Amniotic epithelial cell (primary cell): Measurements from ENCODE around the gene DDX39B.
A peak's percentile ranks its signal among the peaks of the same experiment; 100 is the strongest.
"Not testable (repeated sequence)": the region's sequence is repeated elsewhere in the genome, so short reads cannot be mapped to it uniquely, and the experiment has no call there.

Source experiments
- DNase-seq: peaks from one replicate; pipeline ENCODE4 v3.0.0-alpha.2; 2010; ENCODE audit warnings: low read depth

Gene DDX39B

DNA sequence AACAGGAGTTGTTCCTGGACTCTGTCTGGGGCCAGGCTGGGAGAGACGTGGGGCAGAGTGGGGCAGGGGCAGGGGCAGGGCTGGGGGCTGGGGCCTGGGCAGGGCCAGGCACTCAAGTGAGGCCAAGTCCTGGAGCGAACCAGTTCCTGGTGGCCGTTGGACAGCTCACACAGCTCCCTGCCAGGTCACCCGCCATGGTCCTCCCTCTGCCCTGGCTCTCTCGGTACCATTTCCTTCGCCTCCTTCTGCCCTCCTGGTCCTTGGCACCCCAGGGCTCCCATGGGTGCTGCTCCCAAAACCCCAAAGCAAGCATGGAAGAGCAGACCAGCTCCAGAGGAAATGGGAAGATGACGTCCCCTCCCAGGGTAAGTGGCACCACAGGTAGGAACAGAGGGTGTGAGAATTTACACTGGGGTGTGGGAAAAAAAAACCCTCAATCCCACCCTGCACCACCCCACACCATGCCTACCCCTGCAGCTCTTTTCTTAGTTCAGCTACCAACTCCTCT is 12.9 kb downstream of the DDX39B start, which contains the start of gene MCCD1:
Gene MCCD1, plus strand, starts transcription at position 142 of the 508 bp plus-strand sequence. Its CDS starts 53 bp downstream, at position 195.
- no peak for DNase-seq

- DNase-seq = peak; percentile 23
Measured at GRCh38 chr6:31528307-31528777, 13.5 kb downstream of the DDX39B start.

DNA sequence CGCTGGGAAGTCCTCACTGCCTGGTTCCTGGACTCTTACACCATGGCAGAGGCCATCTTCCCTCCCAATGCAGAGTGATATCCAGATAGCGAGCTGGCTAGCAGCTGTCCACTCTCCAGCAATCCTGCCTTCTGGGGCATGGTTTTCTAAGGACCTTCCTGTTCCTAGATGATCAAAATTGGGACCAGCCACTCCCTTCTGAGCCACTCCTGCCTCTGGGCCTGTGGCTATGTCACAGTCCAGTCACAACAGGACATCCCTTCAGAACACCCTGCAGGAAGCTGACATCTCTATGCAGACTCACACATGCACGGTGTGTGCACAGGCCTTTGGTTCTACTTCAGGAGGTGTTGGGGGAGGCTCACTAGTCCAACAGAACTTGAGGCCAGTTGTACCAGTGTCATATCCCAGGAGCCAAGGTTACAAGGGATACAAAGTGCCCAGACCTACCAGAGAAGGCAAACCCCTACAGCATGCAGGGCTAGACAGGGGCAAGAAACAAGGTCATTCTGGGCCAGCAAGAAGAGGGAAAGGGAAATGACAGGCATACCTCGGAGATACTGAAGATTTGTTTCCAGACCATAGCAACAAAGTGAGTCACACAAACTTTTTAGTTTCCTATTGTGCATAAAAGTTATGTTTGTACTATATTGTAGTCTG is 15.7 kb downstream of the DDX39B start:
- DNase-seq = peak; percentile 65

- DNase-seq = no peak
Measured at GRCh38 chr6:31525553-31525931, 16.3 kb downstream of the DDX39B start.

DNA sequence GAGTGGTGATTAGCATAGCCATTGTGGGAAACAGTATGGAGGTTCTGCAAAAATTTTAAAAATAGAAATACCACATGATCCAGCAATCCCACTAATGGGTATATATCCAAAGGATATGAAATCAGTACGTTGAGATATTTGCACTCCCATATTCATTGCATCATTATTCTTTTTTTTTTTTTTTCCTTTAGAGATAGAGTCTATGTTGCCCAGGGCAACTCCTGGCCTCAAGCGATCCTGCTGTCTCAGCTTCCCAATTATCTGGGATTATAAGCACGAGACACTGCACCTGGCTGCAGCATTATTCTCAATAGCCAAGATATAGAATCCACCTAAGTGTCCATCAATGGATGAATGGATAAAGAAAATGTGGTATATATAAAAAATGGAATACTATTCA is 20.0 kb downstream of the DDX39B start:
- no peak for DNase-seq

- no peak for DNase-seq
Measured at GRCh38 chr6:31513456-31514165, 28.2 kb downstream of the DDX39B start.

GRCh38 chr6:31510007-31510406 is 31.8 kb downstream of the DDX39B start:
- DNase-seq = no peak

DNA sequence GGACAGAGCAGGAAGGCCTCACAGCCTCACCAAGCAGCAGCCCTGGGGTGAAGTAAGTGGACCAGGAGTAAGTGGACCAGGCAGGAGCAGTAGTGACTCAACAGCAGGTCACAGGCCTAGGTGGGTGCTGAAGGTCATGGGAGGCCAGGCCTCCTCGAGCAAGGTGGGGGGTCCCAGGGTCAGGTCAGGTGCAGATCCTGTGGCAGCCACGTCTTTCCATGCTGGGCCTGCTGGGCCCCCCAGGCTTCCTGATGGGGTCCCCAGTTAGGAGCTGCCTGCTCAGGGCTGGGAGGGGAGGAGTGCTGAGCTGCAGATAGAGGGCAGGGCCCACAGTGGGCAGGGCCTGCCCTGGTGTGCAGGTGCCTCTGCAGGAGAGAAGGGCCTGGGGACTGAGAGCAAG is 32.8 kb downstream of the DDX39B start:
- DNase-seq = not testable (repeated sequence)

GRCh38 chr6:31502586-31502985 is 39.2 kb downstream of the DDX39B start:
- peak; percentile 19 for DNase-seq

DNA sequence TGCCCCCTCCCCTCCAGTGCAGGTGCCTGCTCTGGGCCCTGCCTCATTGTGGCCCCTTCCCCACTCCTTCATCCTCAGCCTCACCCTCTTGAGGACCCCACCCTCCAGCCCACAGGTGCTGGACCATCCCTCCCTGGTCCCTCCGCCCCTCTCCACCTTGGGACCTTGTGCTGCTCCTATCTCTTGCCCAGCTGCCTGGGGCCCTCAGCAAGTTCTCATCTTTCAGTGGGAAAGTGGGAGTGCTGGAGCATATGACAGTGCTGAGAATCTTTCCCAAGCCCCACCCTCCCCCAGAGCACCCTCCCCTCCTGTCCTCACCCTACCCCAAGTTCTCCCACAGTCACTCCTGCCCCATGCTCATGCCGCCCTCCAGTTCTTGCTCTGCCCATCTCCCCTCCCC is 42.2 kb downstream of the DDX39B start:
- not testable (repeated sequence) for DNase-seq

GRCh38 chr6:31498748-31499147 is 43.1 kb downstream of the DDX39B start:
- no peak for DNase-seq

- peak; percentile 73 for DNase-seq
Measured at GRCh38 chr6:31497531-31498476, 44.0 kb downstream of the DDX39B start, which contains the start of gene MICB. Gene MICB (plus strand): TSS chr6:31498145. CDS start chr6:31498194, 49 bp downstream.

DNA sequence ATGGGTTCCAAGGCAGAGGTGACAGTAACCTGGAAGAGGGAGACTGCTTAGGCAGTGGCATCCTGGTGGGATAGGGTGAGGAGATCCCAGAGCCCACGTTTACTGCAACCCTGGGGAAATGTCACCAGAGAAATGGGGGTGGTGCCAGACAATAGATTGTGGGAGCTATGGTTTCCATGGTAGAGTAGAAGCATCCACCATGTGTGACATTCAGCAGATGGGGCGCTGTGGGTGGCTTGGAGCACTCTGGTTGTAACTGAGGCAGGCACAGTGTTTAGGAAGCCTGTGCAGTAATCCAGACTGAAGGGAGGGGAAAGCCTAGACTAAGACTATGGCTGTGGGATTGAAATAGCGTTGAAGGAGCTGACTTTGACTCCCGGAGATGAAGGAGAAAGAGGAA is 45.0 kb downstream of the DDX39B start:
- DNase-seq = not testable (repeated sequence)

DNA sequence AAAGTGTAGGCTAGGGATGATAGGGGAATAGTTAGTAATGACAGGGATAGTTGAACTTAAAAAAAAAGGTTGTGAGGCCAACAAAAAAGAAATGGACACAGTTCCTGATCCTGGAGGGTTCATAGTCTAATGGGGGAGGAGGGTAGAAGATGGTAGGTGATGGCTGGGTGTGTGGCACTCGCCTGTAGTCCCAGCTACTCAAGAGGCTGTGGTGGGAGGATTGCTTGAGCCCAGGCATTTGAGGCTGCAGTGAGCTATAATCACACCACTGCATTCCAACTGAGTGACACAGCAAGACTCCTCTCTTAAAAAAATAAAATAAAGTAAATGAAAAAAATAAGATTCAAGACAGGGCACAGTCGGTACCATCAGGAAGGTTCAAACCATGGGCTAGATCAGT is 46.2 kb downstream of the DDX39B start:
- DNase-seq = peak; percentile 54

DNA sequence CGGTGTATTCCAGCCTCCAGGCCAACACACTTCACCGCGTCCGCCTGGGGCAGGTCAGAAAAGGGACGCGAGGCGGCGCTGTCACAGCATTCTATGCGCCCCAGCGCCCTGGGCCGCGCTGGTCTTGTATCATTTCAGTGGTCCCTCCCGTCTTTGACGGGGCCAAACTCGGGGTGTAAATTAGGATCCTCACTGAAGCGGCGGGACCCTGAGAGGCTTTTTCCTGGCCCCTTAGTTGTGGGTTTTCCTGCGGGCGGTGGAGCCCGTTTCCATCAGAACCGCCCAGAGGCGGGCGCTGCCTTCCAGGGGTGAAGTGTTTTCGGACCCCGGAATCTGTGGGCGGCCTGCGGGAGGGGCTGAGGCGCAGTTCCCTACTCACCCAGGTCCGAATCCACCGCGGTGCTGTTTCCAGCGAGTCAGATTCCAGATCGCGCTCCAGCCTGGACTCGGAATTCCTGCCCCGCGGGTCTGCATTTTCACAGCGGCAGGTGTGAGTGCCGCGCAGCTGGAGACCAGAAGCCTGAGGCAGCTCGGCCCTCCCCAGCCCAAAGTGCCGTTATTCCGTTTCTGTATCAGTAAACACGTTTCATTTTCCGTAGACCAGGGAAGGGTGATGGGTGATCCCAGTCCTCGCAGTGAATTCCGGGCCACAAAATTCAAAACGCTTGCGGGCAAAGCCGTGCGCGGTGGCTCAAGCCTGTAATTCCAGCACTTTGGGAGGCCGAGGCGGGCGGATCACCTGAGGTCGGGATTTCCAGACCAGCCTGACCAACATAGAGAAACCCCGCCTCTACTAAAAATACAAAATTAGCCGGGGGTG is 47.7 kb downstream of the DDX39B start:
- DNase-seq = peak; percentile 62

GRCh38 chr6:31493550-31493874 is 48.3 kb downstream of the DDX39B start:
- DNase-seq = not testable (repeated sequence)

DNA sequence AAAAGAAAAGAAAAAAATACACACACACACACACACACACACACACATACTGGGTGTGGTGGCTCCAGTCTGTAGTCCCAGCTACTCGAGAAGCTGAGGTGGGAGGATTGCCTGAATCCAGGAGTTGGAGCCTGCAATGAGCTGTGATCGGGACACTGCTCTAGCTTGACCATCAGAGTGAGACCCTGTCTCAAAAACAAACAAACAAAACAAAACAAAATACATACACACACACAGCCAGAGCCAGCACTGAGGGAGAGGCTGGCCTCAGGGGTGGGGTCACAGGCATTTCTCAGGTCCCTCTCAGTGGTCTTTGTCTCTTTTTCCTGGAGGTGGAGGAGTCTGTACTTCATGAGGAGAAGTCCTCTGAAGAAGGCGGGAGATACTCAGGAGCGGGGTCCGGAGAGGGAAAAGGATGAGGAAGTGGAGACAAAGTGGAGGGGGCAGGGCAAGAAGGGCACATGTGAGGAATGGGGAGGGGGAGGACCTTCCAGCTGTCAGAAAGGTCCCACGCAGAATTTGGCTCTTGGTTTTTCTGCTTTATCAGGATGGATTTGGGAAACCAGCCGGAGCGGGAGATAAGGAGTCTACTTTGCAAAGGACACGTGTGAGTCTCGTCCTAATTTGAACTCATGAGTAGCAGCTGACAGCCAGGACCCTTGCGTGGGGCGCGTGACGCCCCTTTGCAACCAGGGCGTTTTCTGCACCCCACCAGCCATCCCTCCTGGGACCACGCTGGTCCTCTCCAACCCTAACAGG is 51.5 kb downstream of the DDX39B start:
- DNase-seq = no peak

- no peak for DNase-seq
Measured at GRCh38 chr6:31489086-31489485, 52.7 kb downstream of the DDX39B start.

GRCh38 chr6:31487674-31488073 is 54.1 kb downstream of the DDX39B start:
- not testable (repeated sequence) for DNase-seq

GRCh38 chr6:31486065-31486837 is 55.6 kb downstream of the DDX39B start:
- DNase-seq = not testable (repeated sequence)
